Measurements from ENCODE around the gene SEC14L6. TPM values are rescaled to one million over a fixed set of nuclear protein-coding genes. Genes with fewer than 3 reads are reported as not detected.
"Not testable (repeated sequence)": the region's sequence is repeated elsewhere in the genome, so short reads cannot be mapped to it uniquely, and the experiment has no call there.

The SEC14L6 gene
- total RNA-seq = 10 to 100 TPM in 3 of 4 donors, 1 to 10 TPM in 1; 7.7 to 72.1 (median 45.0) TPM

GRCh38 chr22:30546616-30547015 lies at the start of gene SEC14L6:
SEC14L6 (minus strand) TSS chr22:30546741; CDS start chr22:30546682, 59 bp downstream.
- 63 to 76% methylated on average over 7 of the region's 7 CpGs for WGBS, 2 donors
- H3K4me3 ChIP-seq (ENCODE audit: low read depth, poor library complexity, severe bottlenecking) = no peak within 1 kb of the TSS
- DNase-seq (ENCODE audit: low spot score in 2 of 2) = no peak
- TF ChIP-seq POLR2A (IDR thresholded peaks at IDR 0.05) = no peak
- TF ChIP-seq, protein P1, sequence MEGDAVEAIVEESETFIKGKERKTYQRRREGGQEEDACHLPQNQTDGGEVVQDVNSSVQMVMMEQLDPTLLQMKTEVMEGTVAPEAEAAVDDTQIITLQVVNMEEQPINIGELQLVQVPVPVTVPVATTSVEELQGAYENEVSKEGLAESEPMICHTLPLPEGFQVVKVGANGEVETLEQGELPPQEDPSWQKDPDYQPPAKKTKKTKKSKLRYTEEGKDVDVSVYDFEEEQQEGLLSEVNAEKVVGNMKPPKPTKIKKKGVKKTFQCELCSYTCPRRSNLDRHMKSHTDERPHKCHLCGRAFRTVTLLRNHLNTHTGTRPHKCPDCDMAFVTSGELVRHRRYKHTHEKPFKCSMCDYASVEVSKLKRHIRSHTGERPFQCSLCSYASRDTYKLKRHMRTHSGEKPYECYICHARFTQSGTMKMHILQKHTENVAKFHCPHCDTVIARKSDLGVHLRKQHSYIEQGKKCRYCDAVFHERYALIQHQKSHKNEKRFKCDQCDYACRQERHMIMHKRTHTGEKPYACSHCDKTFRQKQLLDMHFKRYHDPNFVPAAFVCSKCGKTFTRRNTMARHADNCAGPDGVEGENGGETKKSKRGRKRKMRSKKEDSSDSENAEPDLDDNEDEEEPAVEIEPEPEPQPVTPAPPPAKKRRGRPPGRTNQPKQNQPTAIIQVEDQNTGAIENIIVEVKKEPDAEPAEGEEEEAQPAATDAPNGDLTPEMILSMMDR (IDR thresholded peaks at IDR 0.05) = no peak
- intact Hi-C loops (cut with DNase I; ENCODE audit: low total_unique reads) = no loop called here

- intact Hi-C loops (cut with DNase I; ENCODE audit: low total_unique reads) = no loop called here
- TF ChIP-seq, protein P1 (IDR thresholded peaks at IDR 0.05) = no peak
- TF ChIP-seq POLR2A (IDR thresholded peaks at IDR 0.05) = no peak
- no peak for DNase-seq (ENCODE audit: low spot score in 2 of 2)
- WGBS, 2 donors = 58 to 79% methylated on average over 2 of the region's 2 CpGs
- no peak overlapping the region for H3K4me3 ChIP-seq (ENCODE audit: low read depth, poor library complexity, severe bottlenecking)
Measured at GRCh38 chr22:30596199-30596598, 49.7 kb upstream of the SEC14L6 start.

DNA sequence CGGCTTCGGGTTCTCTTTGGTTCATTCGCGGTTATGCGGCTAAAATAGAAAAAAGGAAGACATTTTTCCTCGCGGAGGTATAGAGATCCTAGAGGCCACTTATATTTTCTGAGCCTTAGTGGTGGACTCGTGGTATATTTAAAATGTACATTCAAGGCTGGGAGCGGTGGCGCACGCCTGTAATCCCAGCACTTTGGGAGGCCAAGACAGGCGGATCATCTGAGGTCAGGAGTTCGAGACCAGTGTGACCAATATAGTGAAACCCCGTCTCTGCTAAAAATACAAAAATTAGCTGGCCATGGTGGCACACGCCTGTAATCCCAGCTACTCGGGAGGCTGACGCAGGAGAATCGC lies 45.8 kb upstream of the SEC14L6 start:
- DNase-seq (ENCODE audit: low spot score in 2 of 2); intact Hi-C loops (cut with DNase I; ENCODE audit: low total_unique reads): not testable (repeated sequence)
- 26 to 37% methylated on average over 18 of the region's 18 CpGs for WGBS, 2 donors

GRCh38 chr22:30591588-30592359 lies 45.2 kb upstream of the SEC14L6 start, which contains the start of gene PES1:
PES1 (minus strand) TSS chr22:30591910; CDS start chr22:30591833, 77 bp downstream.
- 0% methylated on average over 49 of the region's 49 CpGs for WGBS, 2 donors
- DNase-seq (ENCODE audit: low spot score in 2 of 2) = peak; percentile 93 to 98
- peak in 1 of 2 donors; percentile 20 for TF ChIP-seq POLR2A (IDR thresholded peaks at IDR 0.05)
- TF ChIP-seq, protein P1 (IDR thresholded peaks at IDR 0.05) = no peak
- intact Hi-C loops (cut with DNase I; ENCODE audit: low total_unique reads) = no loop called here
- peak within 1 kb of the TSS; percentile 68 for H3K4me3 ChIP-seq (ENCODE audit: low read depth, poor library complexity, severe bottlenecking)

More for the DNA sequence above, 45.8 kb upstream of the SEC14L6 start:
- H3K4me3 ChIP-seq (ENCODE audit: low read depth, poor library complexity, severe bottlenecking) = not testable (repeated sequence)

- DNase-seq (ENCODE audit: low spot score in 2 of 2) = no peak
- WGBS, 2 donors = 2 to 5% methylated on average over 14 of the region's 14 CpGs
- intact Hi-C loops (cut with DNase I; ENCODE audit: low total_unique reads) = no loop called here
- peak overlapping the region; percentile 68 for H3K4me3 ChIP-seq (ENCODE audit: low read depth, poor library complexity, severe bottlenecking)
- no peak for TF ChIP-seq POLR2A (IDR thresholded peaks at IDR 0.05)
- TF ChIP-seq, protein P1 (IDR thresholded peaks at IDR 0.05) = no peak
Measured at GRCh38 chr22:30591191-30591587, 44.6 kb upstream of the SEC14L6 start.

GRCh38 chr22:30586414-30586813 lies 39.9 kb upstream of the SEC14L6 start:
- H3K4me3 ChIP-seq (ENCODE audit: low read depth, poor library complexity, severe bottlenecking) = no peak overlapping the region
- DNase-seq (ENCODE audit: low spot score in 2 of 2) = no peak
- TF ChIP-seq, protein P1 (IDR thresholded peaks at IDR 0.05) = no peak
- no peak for TF ChIP-seq POLR2A (IDR thresholded peaks at IDR 0.05)
- 96 to 97% methylated on average over 8 of the region's 8 CpGs for WGBS, 2 donors
- intact Hi-C loops (cut with DNase I; ENCODE audit: low total_unique reads) = no loop called here

Measured in lower leg skin (tissue), 4 donors.